NB4 (cell line): ENCODE measurements around the gene CHTOP.
A peak's percentile ranks its signal among the peaks of the same experiment; 100 is the strongest.

Experiments used
- DNase-seq: peaks from one replicate; pipeline ENCODE4 v3.0.0; 2010; ENCODE audit warnings: low read depth
- H3K4me3 ChIP-seq: one replicate; pipeline ENCODE4 v1.5.1; 2011; ENCODE audit warnings: mild to moderate bottlenecking, low read depth, low read length, moderate library complexity
- CTCF ChIP-seq: IDR thresholded peaks from one replicate; pipeline ENCODE4 v1.5.1; 2012; ENCODE audit warnings: low read depth, low read length
- MAX ChIP-seq: IDR thresholded peaks from 2 replicates; pipeline ENCODE4 v1.6.1; 2011; ENCODE audit warnings: low read depth, low read length
- MYC ChIP-seq: IDR thresholded peaks from 2 replicates; pipeline ENCODE4 v1.6.1; 2011; ENCODE audit warnings: low read depth, low read length
- POLR2A ChIP-seq: IDR thresholded peaks from 2 replicates; pipeline ENCODE4 v1.6.1; 2011; ENCODE audit warnings: mild to moderate bottlenecking; ENCODE audit not compliant: insufficient read length; ENCODE audit errors: extremely low read depth

CHTOP gene

GRCh38 chr1:153630384-153630783, 3.5 kb upstream of the CHTOP start:
- TF ChIP-seq CTCF = no peak
- no peak for TF ChIP-seq MYC
- no peak for TF ChIP-seq MAX
- TF ChIP-seq POLR2A = no peak
- no peak overlapping the region for H3K4me3 ChIP-seq
- no peak for DNase-seq

GRCh38 chr1:153631047-153632022, 2.5 kb upstream of the CHTOP start:
- DNase-seq = no peak
- TF ChIP-seq CTCF = no peak
- no peak for TF ChIP-seq MYC
- TF ChIP-seq POLR2A = no peak
- no peak for TF ChIP-seq MAX
- H3K4me3 ChIP-seq = no peak overlapping the region

GRCh38 chr1:153633161-153633753, 609 bp upstream of the CHTOP start:
- TF ChIP-seq POLR2A (no peak), MAX (no peak), CTCF (no peak), MYC (no peak)
- DNase-seq = no peak
- peak overlapping the region; percentile 27 for H3K4me3 ChIP-seq

GRCh38 chr1:153635872-153636271, 2.0 kb downstream of the CHTOP start:
- peak overlapping the region; percentile 44 for H3K4me3 ChIP-seq
- TF ChIP-seq POLR2A = no peak
- no peak for TF ChIP-seq MYC
- no peak for TF ChIP-seq MAX
- TF ChIP-seq CTCF = no peak
- DNase-seq = no peak

GRCh38 chr1:153636312-153636711, 2.4 kb downstream of the CHTOP start:
- DNase-seq = no peak
- TF ChIP-seq POLR2A (no peak), CTCF (no peak)
- H3K4me3 ChIP-seq = no peak overlapping the region

- DNase-seq = no peak
- no peak for TF ChIP-seq POLR2A
These were observed 4.4 kb downstream of the CHTOP start for GRCh38 chr1:153638261-153638660.

More at GRCh38 chr1:153638261-153638660, 4.4 kb downstream of the CHTOP start:
- H3K4me3 ChIP-seq = no peak overlapping the region
